H9 (cell line): ENCODE data around the gene ERC2. TPM values are rescaled to one million over a fixed set of nuclear protein-coding genes. Genes with fewer than 3 reads are reported as not detected.

Experiments
- DNase-seq: peaks from one replicate; pipeline ENCODE4 v3.0.0-alpha.2; 2017
- H2AFZ ChIP-seq: one replicate; pipeline ENCODE4 v1.6.1; 2013; ENCODE audit warnings: mild to moderate bottlenecking, low read length, control low read depth, moderate library complexity
- H2AK5ac ChIP-seq: 2 replicates; pipeline ENCODE4 v1.6.1; 2013; ENCODE audit warnings: low read length, control low read depth, mixed read lengths; ENCODE audit not compliant: insufficient read length
- H2BK120ac ChIP-seq: one replicate; pipeline ENCODE4 v1.6.1; 2013; ENCODE audit warnings: low read depth, mild to moderate bottlenecking, low read length, control low read depth, inconsistent platforms; ENCODE audit not compliant: poor library complexity, severe bottlenecking
- H2BK12ac ChIP-seq: 2 replicates; pipeline ENCODE4 v1.6.1; 2013; ENCODE audit warnings: low read length, control low read depth, mixed read lengths, low read depth; ENCODE audit not compliant: insufficient read length
- H2BK15ac ChIP-seq: 2 replicates; pipeline ENCODE4 v1.6.1; 2013; ENCODE audit warnings: low read depth, low read length, control low read depth
- H2BK20ac ChIP-seq: one replicate; pipeline ENCODE4 v1.6.1; 2013; ENCODE audit warnings: low read depth, mild to moderate bottlenecking, low read length, control low read depth, inconsistent platforms; ENCODE audit not compliant: poor library complexity, severe bottlenecking
- H2BK5ac ChIP-seq: 2 replicates; pipeline ENCODE4 v1.6.1; 2013; ENCODE audit warnings: low read length, control low read depth, mixed read lengths; ENCODE audit not compliant: insufficient read length
- H3K14ac ChIP-seq: 2 replicates; pipeline ENCODE4 v1.6.1; 2013; ENCODE audit warnings: low read length, control low read depth; ENCODE audit not compliant: insufficient read depth
- H3K18ac ChIP-seq: 2 replicates; pipeline ENCODE4 v1.6.1; 2013; ENCODE audit warnings: low read depth, mild to moderate bottlenecking, mixed read lengths, low read length, control low read depth; ENCODE audit not compliant: insufficient read length
- H3K23ac ChIP-seq: 2 replicates; pipeline ENCODE4 v1.6.1; 2013; ENCODE audit warnings: low read length, control low read depth, mixed read lengths, low read depth; ENCODE audit not compliant: insufficient read length
- H3K23me2 ChIP-seq: 2 replicates; pipeline ENCODE4 v1.6.1; 2013; ENCODE audit warnings: low read depth, mild to moderate bottlenecking, mixed read lengths, low read length, control low read depth; ENCODE audit not compliant: insufficient read length, poor library complexity, severe bottlenecking
- H3K27ac ChIP-seq: 2 replicates; pipeline ENCODE4 v1.5.1; 2013; ENCODE audit warnings: low read length, control low read depth, mixed read lengths, low read depth; ENCODE audit not compliant: insufficient read length
- H3K27me3 ChIP-seq: 2 replicates; pipeline ENCODE4 v1.6.1; 2013; ENCODE audit warnings: low read length, control low read depth, inconsistent platforms; ENCODE audit not compliant: insufficient read depth
- H3K4ac ChIP-seq: 2 replicates; pipeline ENCODE4 v1.6.1; 2013; ENCODE audit warnings: low read depth, mild to moderate bottlenecking, control low read depth, inconsistent platforms, low read length, moderate library complexity
- H3K4me1 ChIP-seq: 2 replicates; pipeline ENCODE4 v1.6.1; 2013; ENCODE audit warnings: low read length, control low read depth, inconsistent platforms; ENCODE audit not compliant: insufficient read depth
- H3K4me2 ChIP-seq: 2 replicates; pipeline ENCODE4 v1.6.1; 2013; ENCODE audit warnings: low read length, control low read depth, mixed read lengths; ENCODE audit not compliant: insufficient read length, insufficient read depth
- H3K56ac ChIP-seq: 2 replicates; pipeline ENCODE4 v1.6.1; 2013; ENCODE audit warnings: low read depth, mild to moderate bottlenecking, mixed read lengths, low read length, control low read depth; ENCODE audit not compliant: insufficient read length
- H3K79me1 ChIP-seq: 2 replicates; pipeline ENCODE4 v1.6.1; 2013; ENCODE audit warnings: low read depth, mild to moderate bottlenecking, moderate library complexity, low read length, control low read depth, inconsistent platforms; ENCODE audit not compliant: insufficient read depth, poor library complexity, severe bottlenecking
- H3K79me2 ChIP-seq: 2 replicates; pipeline ENCODE4 v1.6.1; 2013; ENCODE audit warnings: low read length, control low read depth, inconsistent platforms; ENCODE audit not compliant: insufficient read depth
- H3K9ac ChIP-seq: 2 replicates; pipeline ENCODE4 v1.6.1; 2013; ENCODE audit warnings: low read length, control low read depth, mixed read lengths; ENCODE audit not compliant: insufficient read length; ENCODE audit errors: extremely low read depth
- H3K9me3 ChIP-seq: one replicate; pipeline ENCODE4 v1.6.1; 2013; ENCODE audit warnings: low read depth, low read length, inconsistent platforms; ENCODE audit not compliant: control insufficient read depth
- H3T11ph ChIP-seq: one replicate; pipeline ENCODE4 v1.6.1; 2013; ENCODE audit warnings: mild to moderate bottlenecking, low read length, control low read depth, inconsistent platforms
- H4K20me1 ChIP-seq: one replicate; pipeline ENCODE4 v1.6.1; 2013; ENCODE audit not compliant: control insufficient read depth, insufficient read length, insufficient read depth
- H4K5ac ChIP-seq: 2 replicates; pipeline ENCODE4 v1.6.1; 2013; ENCODE audit warnings: low read depth, mild to moderate bottlenecking, mixed read lengths, low read length, control low read depth; ENCODE audit not compliant: insufficient read length
- H4K8ac ChIP-seq: replicated peaks from 2 replicates; pipeline ENCODE4 v1.6.1; 2013; ENCODE audit warnings: low read length, control low read depth, mixed read lengths, low read depth; ENCODE audit not compliant: insufficient read length
- H4K91ac ChIP-seq: 2 replicates; pipeline ENCODE4 v1.6.1; 2013; ENCODE audit warnings: low read depth, mild to moderate bottlenecking, moderate library complexity, mixed read lengths, low read length, control low read depth; ENCODE audit not compliant: insufficient read length
- H3K27ac Mint-ChIP-seq, 3 experiments: 2 replicates in 2 of 3; 3 replicates in 1 of 3; pipeline ENCODE4 v1.8.0; 2020 to 2021; ENCODE audit warnings: mixed read lengths in 3 of 3, mild to moderate bottlenecking in 1 of 3, moderate library complexity in 1 of 3
- H3K27me3 Mint-ChIP-seq: 2 replicates; pipeline ENCODE4 v1.8.0; 2021; ENCODE audit warnings: low read depth, mild to moderate bottlenecking, moderate library complexity, mixed read lengths
- H3K36me3 Mint-ChIP-seq, 3 experiments: 2 replicates in 2 of 3; 3 replicates in 1 of 3; pipeline ENCODE4 v1.8.0; 2020 to 2021; ENCODE audit warnings: low read depth in 3 of 3, mixed read lengths in 3 of 3; ENCODE audit not compliant: insufficient read depth in 1 of 3
- H3K4me1 Mint-ChIP-seq, 2 experiments: 2 replicates each; pipeline ENCODE4 v1.8.0; 2020; ENCODE audit warnings: mixed read lengths in 2 of 2
- H3K4me3 Mint-ChIP-seq, 2 experiments: 2 replicates in 1 of 2; 3 replicates in 1 of 2; pipeline ENCODE4 v1.8.0; 2020 to 2021; ENCODE audit warnings: mild to moderate bottlenecking in 2 of 2, mixed read lengths in 2 of 2, moderate library complexity in 1 of 2
- H3K9me3 Mint-ChIP-seq, 2 experiments: 2 replicates in 1 of 2; 3 replicates in 1 of 2; pipeline ENCODE4 v1.8.0; 2020; ENCODE audit warnings: mild to moderate bottlenecking in 2 of 2, mixed read lengths in 2 of 2, moderate library complexity in 1 of 2
- CTCF ChIP-seq: fragments of 200-600 bp; sonication (generic); conservative IDR thresholded peaks from 3 replicates; pipeline ENCODE4 v1.8.0; 2021; ENCODE audit warnings: antibody characterized with exemption, mild to moderate bottlenecking
- WGBS: extraction: QIAGEN DNeasy Blood & Tissue Kit; methylation state at CpG from one replicate; pipeline ENCODE4 v1.1.7; 2013; ENCODE audit warnings: missing lambda C conversion rate, low lambda C conversion rate, mixed read lengths; ENCODE audit not compliant: insufficient read length; ENCODE audit errors: extremely low coverage; 5-methylcytosine and 5-hydroxymethylcytosine counted together
- total RNA-seq: library from RNA; stranded (reverse); gene quantifications from 2 replicates; pipeline ENCODE4 v1.2.1, GENCODE V29; 2021

Gene ERC2
- total RNA-seq, 1 experiment from 2014 or later, result 15.4 TPM

- Mint-ChIP-seq H3K4me1 (peaks cover 34 to 39% of the 10 kb centered on the region in 2 experiments), H3K27ac (no peak overlapping the region), H3K9me3 (no peaks in the 10 kb centered on the region), H3K36me3 (no peaks in the 10 kb centered on the region), H3K27me3 (peaks cover 6% of the 10 kb centered on the region), H3K4me3 (no peak overlapping the region)
- Histone ChIP-seq H3K14ac (no peak overlapping the region), H3K23me2 (no peaks in the 10 kb centered on the region), H4K8ac (no peak overlapping the region), H2BK20ac (no peak overlapping the region), H3K4me2 (no peak overlapping the region), H3K18ac (no peak overlapping the region), H3T11ph (no peak overlapping the region), H3K79me2 (no peaks in the 10 kb centered on the region), H3K9me3 (no peaks in the 10 kb centered on the region), H2AFZ (no peak overlapping the region), H4K20me1 (no peaks in the 10 kb centered on the region), H3K4ac (no peak overlapping the region), H2AK5ac (no peak overlapping the region), H4K5ac (no peak overlapping the region), H3K4me1 (peaks cover 7% of the 10 kb centered on the region; the same call in 1 of the 2 replicates), H3K79me1 (no peaks in the 10 kb centered on the region), H4K91ac (no peak overlapping the region), H3K27me3 (no peaks in the 10 kb centered on the region), H2BK12ac (no peak overlapping the region), H3K9ac (no peak overlapping the region), H3K27ac (no peak overlapping the region), H3K56ac (no peak overlapping the region), H3K23ac (no peak overlapping the region), H2BK15ac (no peak overlapping the region), H2BK120ac (no peak overlapping the region), H2BK5ac (no peak overlapping the region)
- TF ChIP-seq CTCF, result no peak; the same call in 2 of the 3 replicates
- DNase-seq, result no peak
- no CpG with 5 or more reads among the region's 7 CpGs for WGBS
Observed at GRCh38 chr3:55654123-55654760, 814.0 kb downstream of the ERC2 start.
